Measurements from ENCODE around the gene MEX3C. TPM values are rescaled to one million over a fixed set of nuclear protein-coding genes. Genes with fewer than 3 reads are reported as not detected.
A peak's percentile ranks its signal among the peaks of the same experiment; 100 is the strongest.

MEX3C gene
- total RNA-seq, 6 experiments from 2014 or later = 8.2 to 13.6 (median 9.6) TPM

- H3K36me3 ChIP-seq = no peaks in the 10 kb centered on the region
- intact Hi-C loops (cut with DNase I) = no loop called here
- H3K27ac ChIP-seq = no peak overlapping the region
- no peaks in the 10 kb centered on the region for H3K9me3 ChIP-seq
- TF ChIP-seq CTCF (IDR thresholded peaks at IDR 0.05) (no peak), POLR2A (IDR thresholded peaks at IDR 0.05) (no peak)
- no peak overlapping the region for H3K4me3 ChIP-seq
- no peak for ATAC-seq
- no peaks in the 10 kb centered on the region for H3K27me3 ChIP-seq
- 63% methylated on average over 8 of the region's 8 CpGs for WGBS (ENCODE audit: insufficient coverage, low coverage, low lambda C conversion rate, missing lambda C conversion rate)
- no peak for DNase-seq
- peaks cover 0 to 14% (median 6%) of the 10 kb centered on the region in 4 donors for H3K4me1 ChIP-seq
Measured at GRCh38 chr18:51154431-51155063, 42.9 kb downstream of the MEX3C start.

GRCh38 chr18:51153659-51154371, 43.7 kb downstream of the MEX3C start:
- TF ChIP-seq POLR2A (IDR thresholded peaks at IDR 0.05) = no peak
- TF ChIP-seq CTCF (IDR thresholded peaks at IDR 0.05) = no peak
- ATAC-seq (peak in 1 of 4 donors; percentile 9), DNase-seq (no peak)
- Histone ChIP-seq H3K27me3 (no peaks in the 10 kb centered on the region), H3K4me3 (no peak overlapping the region), H3K9me3 (no peaks in the 10 kb centered on the region), H3K36me3 (no peaks in the 10 kb centered on the region), H3K27ac (no peak overlapping the region), H3K4me1 (peaks cover 0 to 16% (median 7%) of the 10 kb centered on the region in 4 donors)
- WGBS (ENCODE audit: insufficient coverage, low coverage, low lambda C conversion rate, missing lambda C conversion rate) = 53% methylated on average over 6 of the region's 19 CpGs
- intact Hi-C loops (cut with DNase I) = no loop called here

- ATAC-seq (peak in 1 of 4 donors; percentile 10), DNase-seq (no peak)
- Histone ChIP-seq H3K4me1 (peaks cover 0 to 16% (median 7%) of the 10 kb centered on the region in 4 donors), H3K27me3 (no peaks in the 10 kb centered on the region), H3K9me3 (no peaks in the 10 kb centered on the region), H3K27ac (no peak overlapping the region), H3K4me3 (no peak overlapping the region), H3K36me3 (no peaks in the 10 kb centered on the region)
- whole genome bisulfite sequencing (ENCODE audit: insufficient coverage, low coverage, low lambda C conversion rate, missing lambda C conversion rate) = 53% methylated on average over 14 of the region's 26 CpGs
- TF ChIP-seq CTCF (IDR thresholded peaks at IDR 0.05) (no peak), POLR2A (IDR thresholded peaks at IDR 0.05) (no peak)
- intact Hi-C loops (cut with DNase I) = no loop called here
Measured at GRCh38 chr18:51151568-51152511, 45.6 kb downstream of the MEX3C start.

- no peaks in the 10 kb centered on the region for H3K9me3 ChIP-seq
- H3K27me3 ChIP-seq = no peaks in the 10 kb centered on the region
- ATAC-seq = no peak
- TF ChIP-seq CTCF (IDR thresholded peaks at IDR 0.05) (no peak), POLR2A (IDR thresholded peaks at IDR 0.05) (no peak)
- 13% methylated on average over 1 of the region's 5 CpGs for WGBS (ENCODE audit: insufficient coverage, low coverage, low lambda C conversion rate, missing lambda C conversion rate)
- no peak for DNase-seq
- no peaks in the 10 kb centered on the region for H3K36me3 ChIP-seq
- intact Hi-C loops (cut with DNase I) = no loop called here
- no peak overlapping the region for H3K4me3 ChIP-seq
- H3K4me1 ChIP-seq = peaks cover 0 to 16% (median 7%) of the 10 kb centered on the region in 4 donors
- H3K27ac ChIP-seq = no peak overlapping the region
Measured at GRCh38 chr18:51151185-51151567, 46.3 kb downstream of the MEX3C start.

Measured in right lobe of liver (tissue), 6 donors.